ENCODE results near the gene CGNL1. TPM values are rescaled to one million over a fixed set of nuclear protein-coding genes. Genes with fewer than 3 reads are reported as not detected.
A peak's percentile ranks its signal among the peaks of the same experiment; 100 is the strongest.

The CGNL1 gene
- polyA plus RNA-seq, 1 donor: 63.7 TPM

DNA sequence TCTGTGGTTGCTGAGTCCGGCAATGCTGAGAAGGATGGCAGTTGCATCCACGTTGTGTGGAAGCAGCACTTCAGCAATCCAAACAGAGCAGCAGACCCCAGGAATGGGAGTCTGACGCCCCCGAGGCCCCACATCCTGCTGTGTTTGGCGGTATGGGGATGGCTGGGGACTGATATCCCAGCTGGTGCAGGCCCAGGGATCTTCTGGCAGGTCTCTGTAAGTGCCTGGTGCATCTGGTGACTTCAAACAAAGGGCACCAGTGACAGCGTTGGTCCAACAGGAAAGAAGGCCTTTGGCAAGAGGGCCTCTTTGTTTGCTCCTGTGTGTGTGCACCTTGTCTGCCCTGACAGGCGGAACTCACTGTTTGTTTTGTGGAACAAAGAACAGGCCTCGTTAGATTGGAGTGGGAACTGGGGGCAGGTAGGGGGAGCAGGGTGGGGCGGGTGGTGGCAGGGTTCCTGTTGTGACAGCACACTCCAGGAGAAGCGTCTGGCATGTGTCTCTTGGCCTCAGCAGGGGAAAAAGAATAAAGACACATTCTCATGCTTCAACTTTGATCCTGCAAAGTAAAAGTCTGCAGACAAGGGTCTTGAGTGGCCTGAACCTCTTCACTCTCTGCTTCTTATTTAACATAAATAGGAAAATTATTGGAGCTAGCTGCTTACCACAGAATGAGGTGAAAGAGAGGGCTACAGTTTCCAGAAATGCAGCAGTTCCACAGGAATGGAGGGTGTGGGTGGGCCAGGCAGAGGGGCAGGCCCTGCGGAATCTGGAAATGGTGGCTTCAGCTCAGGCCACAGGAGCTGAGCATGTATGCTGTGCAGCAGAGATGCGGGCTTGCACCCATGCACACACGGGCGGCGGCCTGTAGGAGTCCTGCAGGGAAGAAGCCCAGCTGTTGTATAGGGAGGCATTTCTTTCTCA, 120.9 kb downstream of the CGNL1 start:
- DNase-seq: no peak

DNA sequence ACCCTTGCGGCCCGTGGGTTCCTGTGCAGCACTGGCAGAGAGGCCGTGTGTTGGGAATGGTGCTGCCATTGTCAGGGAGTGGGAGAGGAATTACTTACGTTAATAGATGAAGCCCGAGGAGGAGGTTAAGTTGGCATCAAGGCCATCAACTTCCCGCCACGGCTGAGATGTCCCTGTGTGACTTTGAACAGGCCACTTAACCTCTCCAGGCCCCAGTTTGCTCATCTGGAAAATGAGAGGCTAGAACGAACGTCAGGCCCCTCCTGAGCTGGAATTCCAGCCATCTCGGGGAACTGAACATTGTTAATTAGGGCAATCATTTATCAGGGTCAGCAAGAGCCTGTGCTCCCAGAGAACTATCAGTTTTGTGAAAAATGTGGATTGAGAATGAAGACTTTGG, 124.0 kb downstream of the CGNL1 start:
- no peak for DNase-seq

DNA sequence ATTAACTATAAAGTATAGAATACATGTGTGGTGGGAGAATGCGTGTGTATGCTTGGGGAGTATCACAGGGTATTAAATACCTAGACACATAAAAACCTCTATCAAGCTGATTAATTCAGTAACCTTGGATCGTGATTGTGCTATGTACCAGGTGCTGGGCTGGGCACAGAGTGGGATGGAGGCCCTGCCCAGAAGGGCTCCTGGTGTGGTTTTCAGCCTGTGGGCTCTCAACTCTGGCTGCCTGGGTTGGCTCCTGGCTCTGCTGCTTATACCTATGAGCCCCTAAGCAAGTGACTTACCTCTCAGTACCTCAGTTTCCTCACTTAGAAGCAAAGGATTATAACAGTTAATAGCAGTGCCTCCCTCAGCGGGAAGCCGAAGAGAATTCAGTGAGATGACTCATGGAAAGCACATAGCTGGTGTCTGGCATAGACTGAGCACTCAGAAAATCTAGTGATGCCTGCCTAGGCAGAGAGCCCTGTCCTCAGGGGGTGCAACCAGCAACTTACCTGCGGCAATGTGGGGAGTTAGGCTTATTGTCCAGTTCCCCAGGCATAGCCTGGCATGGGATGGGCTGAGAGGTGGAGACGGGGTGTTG, 124.8 kb downstream of the CGNL1 start:
- no peak for DNase-seq

DNA sequence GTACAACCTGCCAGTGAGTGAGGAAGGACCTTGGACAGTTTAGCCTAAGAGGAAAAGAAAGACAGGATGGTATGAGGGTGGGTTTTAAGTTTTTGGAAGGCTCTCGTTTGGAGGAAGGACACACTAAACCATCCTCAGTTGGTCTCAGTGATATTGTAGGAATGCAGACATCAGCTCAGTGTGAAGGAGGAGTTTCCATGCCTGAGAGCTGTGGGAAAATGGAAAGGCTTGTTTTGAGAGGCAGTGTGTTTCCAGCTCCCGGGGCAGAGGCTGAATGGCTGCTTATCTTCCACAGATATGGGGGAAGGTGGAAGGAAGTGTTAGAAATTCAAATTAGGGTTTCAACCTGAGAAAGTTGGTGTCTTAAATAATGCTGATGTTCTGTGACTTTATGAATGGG, 125.8 kb downstream of the CGNL1 start:
- no peak for DNase-seq

DNA sequence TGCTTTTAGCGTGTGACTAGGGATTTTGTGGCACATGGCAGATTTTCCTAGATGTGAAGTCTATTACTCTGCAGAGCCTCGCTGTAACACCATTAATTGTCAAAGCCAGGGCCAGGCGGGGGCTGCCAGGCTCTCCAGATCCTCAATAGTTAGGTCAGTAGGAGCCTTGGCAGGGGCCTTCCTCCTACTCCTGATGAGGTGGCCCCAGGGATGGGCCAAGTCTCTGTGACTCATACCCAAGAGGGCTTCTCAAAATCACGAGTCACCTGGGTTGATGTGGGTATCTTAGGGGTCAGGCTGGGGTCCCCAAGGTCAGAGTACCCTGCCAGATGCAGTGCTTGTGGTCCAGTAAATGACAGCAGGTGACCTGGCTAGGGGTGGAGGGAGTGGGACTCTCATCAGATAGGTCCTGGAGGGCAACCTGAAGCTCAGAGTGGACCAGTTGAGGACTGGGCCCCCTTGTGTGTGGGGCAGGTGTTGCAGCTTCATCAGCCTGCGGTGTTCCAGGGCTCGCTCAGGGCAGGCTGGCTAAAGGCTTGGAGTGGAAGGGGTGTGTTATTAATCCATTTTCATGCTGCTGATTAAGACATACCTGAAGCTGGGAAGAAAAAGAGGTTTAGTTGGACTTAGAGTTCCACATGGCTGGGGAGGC, 126.9 kb downstream of the CGNL1 start:
- no peak for DNase-seq

DNA sequence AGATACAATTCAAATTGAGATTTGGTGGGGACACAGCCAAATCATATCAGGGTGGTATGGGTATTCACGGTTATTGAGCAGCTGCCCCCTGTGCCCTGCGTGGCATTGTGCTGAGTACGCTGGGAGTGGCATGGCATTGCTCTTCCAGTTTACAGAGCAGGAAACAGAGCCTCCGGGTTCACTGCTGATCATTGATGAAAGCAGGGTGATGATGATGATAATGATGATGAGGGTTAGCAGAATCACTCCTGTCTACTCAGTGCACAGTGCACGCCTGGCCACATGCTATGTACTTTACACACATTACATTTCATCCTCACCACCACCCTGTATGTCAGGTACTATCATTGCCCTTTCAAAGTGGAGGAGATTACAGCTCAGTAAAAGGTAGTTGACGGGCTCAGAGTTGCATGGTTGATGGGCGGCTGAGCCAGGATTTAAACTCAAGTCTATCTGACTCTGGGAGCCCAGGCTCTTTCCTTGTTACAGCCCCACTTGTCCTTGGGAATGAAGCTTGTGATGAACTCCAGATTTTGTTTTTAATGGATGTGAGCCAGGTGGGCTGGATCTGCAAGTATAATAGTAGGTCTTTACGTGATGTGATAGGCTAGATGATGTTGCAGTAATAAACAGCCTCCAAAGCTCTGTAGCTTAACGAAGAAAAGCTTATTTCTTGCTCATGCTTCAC, 127.8 kb downstream of the CGNL1 start:
- DNase-seq: peak; percentile 78

DNA sequence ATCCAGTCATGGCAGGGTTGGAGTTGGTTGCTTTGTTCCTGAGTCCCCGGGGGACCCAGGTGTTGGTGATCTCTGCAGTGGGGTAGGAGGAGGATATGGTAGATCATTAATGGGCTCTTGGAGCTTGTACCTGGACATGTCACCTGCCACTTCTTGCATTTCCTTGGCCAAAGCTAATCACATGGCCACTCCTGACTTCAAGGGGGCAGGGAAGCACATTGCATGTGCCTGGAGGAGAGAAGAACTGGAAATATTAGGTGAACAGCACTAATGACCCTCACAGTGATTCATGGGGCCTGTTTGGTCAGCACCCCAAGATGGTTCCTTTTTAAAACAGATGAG, 128.3 kb downstream of the CGNL1 start:
- no peak for DNase-seq

DNA sequence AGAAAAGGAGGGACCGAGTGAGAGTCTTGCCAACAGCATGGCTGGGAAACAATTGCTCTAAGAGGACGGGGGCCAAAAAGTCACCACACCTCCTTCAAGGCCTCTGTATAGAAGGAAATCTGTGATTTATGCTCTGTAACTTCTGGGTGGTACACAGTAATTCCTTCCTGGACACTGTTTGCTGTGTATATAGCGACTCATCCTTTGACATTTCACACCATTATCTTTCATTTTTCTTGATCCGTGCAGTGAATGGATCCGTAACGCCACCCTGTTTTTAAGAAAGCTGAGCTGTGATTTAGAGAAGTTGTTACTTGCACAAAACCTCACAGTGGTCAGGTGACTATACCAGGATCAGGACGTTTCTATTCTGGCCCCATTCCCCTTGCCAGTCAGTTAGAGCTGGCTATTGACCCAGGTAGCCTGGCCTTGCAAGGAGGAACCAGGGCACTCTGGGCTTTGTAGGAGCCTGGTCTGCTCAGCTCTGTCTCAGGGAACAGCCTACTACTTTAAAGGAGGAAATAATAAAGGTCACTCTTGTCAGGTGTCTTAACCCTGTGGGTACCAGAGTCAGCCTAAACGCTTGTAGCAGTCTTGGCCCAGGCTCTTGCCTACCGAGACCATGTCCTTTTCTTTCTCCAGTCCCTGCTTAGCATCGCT, 128.9 kb downstream of the CGNL1 start:
- no peak for DNase-seq

DNA sequence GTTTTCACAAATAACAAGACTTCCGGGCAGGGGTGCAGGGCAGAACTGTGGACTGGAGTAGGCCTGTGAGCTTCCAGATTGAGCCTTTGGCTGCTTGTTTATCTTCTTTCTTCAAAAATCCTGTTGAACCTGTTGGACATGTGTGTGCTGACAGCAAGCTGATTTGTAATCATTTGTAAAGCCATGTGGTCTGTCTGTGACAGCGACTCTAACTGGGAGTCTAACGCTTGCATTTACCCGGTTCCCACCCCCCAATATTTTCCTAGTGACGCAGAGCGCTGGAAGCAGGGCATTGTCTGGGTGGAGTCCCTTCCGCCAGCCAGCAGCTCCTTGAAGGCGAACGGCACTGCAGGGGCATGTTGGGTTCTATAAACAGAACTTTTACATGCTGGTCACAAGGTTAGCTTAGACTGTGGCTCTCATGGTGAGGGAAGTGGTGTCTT, 129.7 kb downstream of the CGNL1 start:
- DNase-seq: peak; percentile 54

DNA sequence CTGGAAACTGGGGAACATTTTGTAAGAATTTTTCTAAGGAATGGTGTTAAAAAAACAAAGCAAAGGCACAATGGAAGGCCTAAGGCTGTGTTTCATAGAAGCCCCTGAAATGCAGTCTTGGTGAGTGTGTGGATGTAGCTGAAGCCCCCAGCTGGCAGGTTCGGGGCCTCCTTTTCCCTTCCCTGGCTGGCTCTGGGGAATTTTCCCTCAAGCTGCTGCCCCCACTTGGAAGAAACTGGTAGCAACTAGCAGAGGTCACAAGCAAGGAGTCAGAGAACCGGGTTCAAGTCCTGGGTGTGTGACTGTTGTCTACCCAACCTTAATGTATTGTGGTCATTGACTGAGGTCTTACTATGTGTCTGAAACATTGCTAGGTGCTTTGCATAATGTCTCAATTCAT, 130.1 kb downstream of the CGNL1 start:
- no peak for DNase-seq

DNA sequence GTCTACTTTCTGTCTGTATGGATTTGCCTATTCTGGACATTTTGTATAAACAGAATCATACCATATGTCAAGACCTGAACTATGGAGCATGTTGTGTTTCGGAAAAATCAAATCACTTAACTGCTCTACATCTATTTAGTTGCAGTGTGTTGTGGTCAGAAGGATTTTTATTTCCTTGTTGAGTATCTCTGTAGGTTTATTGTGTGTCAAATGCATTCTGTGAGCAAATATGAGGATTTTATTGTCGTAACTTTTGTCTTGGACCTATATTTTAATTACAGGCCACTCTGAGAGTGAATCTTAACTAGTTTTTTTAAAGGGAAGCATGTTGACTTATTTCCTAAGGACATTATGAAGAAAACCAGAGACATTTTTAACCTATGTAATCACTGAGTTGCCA, 130.8 kb downstream of the CGNL1 start:
- no peak for DNase-seq

DNA sequence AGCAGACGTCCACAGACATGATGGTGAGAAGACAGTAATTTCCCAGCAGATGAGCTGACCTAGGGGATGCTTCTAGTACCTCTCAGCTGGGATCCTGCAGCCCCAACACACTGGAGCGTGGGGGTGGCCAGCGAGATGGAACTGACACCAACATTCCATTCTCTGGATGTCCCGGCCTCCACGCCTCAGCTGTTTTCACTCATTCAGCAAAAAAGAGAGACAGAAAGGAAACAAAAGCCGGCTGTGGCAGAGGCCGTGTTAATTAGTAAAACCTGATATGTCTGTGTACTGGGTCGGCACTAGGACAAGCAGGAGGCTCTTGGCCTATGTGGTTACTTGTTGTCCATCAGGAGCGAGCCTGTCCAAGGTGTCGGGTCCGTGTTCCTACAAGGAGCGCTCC, 132.8 kb downstream of the CGNL1 start:
- DNase-seq: peak; percentile 88

DNA sequence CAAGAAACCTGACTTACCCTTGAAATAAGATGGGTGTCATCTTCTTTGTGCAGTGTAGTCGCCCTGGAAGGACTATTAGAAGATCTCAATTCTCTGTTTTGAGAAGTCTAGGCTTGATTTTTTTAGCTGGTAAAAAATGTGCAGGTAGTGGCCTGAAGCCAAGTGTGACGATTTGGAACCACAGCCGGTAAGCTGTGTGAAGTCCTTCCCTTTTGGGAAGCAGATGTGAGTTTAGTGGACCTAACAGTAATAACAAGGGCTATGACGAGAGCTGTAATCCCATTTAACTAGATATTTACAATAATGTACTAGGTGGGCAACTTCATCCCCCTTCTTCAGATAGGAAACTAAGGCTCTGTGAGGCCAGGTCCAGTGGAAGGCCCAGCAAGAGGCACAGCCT, 133.7 kb downstream of the CGNL1 start:
- DNase-seq: no peak

DNA sequence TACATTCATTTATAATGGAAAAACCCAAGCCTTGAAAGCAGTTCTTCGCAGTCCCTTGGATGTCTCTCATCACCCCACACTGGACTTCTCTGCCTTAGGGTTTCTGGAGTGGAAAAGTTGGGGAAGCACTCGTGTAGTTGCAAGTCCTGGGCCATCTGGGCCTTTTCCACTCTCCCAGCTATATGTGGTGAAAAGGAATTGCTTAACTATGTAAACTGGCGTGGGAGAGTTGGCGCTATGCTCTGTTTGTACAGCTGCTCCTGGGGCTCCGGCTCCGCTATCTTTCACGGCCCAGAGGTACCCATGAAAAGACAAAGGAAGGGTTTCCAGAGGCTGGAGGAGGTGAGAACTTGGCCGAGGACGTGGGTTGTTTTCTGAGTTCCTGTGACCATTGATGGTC, 134.3 kb downstream of the CGNL1 start:
- peak; percentile 54 for DNase-seq

DNA sequence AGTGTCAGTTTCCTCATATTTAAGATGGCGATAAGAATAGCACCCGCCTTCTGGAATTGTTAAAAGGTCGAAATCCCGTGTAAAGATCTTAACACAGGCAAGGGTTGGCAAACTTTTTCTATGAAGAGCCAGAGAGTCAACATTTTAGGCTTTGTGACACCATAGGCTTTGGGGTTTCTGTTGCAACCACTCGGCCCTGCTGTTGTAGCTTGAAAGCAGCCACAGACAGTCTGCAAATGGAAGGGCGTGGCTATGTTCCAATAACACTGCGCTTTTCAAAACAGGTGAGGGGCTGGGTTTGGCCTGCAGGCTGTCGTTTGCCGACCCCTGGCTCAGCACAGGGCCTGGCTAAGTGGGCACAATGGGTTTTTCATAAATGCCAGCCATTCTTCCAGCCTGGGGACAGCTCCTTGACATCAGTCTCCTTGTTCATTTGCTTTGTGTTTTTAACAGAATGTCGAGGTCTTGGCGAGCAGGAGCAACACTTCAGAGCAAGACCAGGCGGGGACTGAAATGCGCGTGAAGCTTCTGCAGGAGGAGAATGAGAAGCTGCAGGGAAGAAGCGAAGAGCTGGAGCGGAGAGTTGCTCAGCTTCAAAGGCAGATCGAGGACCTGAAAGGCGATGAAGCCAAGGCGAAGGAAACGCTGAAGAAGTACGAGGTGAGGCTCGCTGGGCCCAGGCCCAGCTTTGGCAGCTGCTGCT, 140.2 kb downstream of the CGNL1 start:
- DNase-seq: no peak

DNA sequence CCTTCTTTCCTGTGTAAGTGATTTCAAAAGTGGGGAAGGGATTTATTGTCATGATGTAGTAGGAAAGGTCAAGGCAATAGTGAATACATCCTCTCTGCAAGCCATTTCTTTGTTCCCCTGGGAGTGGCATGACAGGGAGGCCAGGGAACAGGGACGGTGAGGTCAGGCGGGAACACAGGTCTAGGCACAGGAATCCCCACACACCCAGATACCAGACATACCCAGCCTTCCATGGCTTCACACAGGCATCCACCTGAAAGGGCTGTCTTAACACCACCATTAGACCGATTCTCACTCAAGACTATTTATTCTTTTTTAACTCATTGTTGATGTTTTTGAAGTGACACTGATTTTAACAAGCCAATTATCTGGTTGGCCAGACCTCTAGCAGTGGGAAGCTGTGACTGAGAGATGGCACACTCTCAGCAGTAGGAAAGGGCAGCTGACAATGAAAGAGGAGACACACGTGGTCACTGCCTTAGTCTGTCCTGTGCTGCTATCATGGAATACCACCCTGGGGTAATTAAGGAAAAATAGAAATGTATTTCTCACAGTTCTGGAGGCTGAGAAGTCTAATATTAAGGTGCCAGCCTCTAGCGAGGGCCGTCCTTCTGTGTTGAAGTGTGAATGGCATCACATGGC, 140.8 kb downstream of the CGNL1 start:
- no peak for DNase-seq

DNA sequence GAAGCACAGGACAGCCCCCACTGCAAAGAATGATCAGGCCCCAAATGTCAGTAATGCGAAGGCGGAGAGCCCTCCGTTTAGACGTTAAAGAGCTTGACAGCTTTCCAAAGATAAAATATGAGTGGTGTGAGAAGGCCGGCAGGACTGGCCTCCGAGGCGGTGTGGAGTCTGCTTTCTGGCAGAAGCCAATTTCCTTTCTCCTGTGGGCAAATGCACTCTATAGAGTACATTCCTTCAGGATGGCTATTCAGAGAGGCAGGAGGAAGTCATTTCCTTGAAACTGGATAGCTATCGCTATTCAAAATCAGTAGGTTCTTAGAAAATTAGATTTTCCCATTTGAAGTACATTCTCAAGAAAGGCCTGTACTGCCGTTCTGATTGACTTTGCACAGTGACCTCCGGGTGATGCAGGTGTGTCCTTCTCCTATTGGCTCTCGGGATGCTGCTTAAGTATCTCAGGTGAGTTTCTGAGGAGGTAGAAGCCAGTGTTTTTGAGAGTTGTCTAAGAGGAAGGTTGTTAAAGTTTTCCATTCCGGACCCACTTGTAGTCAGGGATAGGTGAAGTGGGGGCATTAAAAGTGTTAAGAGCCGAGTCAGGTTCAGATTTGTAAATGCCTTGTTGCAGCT, 142.6 kb downstream of the CGNL1 start:
- no peak for DNase-seq

DNA sequence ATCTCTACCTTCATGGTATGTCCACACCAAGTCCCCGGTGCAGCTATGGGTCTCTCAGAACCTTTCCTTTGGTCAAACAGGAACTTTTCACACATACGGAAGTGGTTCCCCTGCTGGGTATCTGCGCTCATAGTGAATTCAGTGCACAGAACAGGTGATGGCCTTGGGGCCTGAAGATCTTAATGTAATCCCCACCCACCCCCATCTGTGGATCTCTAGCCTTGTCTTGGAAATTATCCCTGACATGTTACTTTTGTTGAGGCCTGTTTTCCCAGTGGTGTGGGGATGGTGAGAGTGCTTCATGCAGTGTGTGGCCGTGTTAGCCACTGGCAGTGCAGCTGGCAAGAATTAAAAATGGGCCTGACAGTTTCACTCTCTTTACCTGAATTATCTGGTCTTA, 143.5 kb downstream of the CGNL1 start:
- no peak for DNase-seq

DNA sequence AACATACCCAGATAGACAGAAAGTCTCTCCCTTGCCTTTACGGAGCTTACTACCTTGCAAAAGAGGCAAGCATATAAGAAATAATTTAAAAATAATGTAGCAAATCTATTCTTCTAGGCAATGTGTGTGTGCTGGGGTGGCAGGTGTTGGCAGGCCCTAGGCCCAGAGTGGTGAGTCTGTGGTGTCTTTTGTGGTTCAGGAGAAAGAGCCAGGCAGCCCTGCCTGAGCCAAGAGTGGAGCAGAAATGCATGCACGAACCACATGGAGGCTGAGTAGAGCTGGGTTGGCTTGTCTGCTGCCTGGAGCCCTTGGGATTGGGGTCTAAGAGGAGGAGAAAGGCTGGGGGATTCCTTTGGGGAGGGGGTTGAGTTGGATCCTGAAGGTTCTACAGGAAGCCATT, 145.2 kb downstream of the CGNL1 start:
- DNase-seq: no peak

DNA sequence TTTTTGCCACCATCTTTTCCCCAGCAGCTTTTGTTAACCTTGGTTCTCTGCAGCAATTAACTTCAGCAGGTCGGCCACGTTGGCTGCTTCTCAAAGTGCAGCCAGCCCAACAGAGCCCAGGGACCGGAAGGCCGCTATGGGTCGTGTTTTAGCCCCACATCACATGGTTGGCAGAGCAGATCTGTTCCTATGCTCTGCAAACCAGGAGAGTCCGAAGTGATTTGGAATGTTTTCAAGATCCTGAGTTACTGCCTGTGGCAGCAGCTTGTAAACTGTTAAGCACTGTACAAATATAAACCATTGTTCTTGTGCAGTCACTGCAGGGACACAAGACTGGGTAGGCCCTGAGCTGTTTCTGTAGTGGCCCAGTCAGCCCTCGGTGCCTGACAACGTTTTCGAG, 145.8 kb downstream of the CGNL1 start:
- no peak for DNase-seq

DNA sequence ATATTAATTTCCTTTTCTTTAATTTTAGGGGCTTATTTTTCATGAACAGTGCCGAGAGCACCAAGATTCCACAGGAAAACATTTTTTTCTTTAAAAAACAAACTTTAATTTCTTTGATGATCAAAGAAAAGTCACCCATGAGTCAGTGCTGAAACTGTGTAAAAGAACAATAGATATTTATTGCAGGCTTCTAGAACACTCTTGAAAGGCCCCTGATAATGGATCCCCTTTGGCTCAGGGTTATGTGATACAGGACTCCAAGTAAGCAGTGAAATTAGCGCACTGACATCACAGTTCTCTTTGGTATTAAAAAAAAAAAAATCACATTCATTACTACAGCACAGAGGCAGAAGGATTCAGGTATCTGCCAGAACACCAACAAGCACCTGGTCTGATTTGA, 149.3 kb downstream of the CGNL1 start:
- DNase-seq: no peak

Data from left kidney (tissue), 2 donors.